AG20443 (cell line): ENCODE results near the gene PRR7.

Experiments
- DNase-seq: peaks from one replicate; pipeline ENCODE4 v3.0.0; 2012; ENCODE audit warnings: low spot score, mixed read lengths

Gene PRR7

GRCh38 chr5:177469750-177470525 is 23.3 kb downstream of the PRR7 start:
- no peak for DNase-seq

GRCh38 chr5:177470759-177471536 is 24.3 kb downstream of the PRR7 start:
- DNase-seq: no peak

GRCh38 chr5:177471610-177472356 is 25.2 kb downstream of the PRR7 start:
- DNase-seq: peak; percentile 62

- peak; percentile 60 for DNase-seq
These were observed 26.1 kb downstream of the PRR7 start for GRCh38 chr5:177472460-177473442.

GRCh38 chr5:177473443-177474001 is 26.9 kb downstream of the PRR7 start, which contains the start of gene DBN1:
DBN1 (minus strand) TSS chr5:177473634; CDS start chr5:177473521, 113 bp downstream.
- peak; percentile 94 for DNase-seq

- DNase-seq: no peak
These were observed 27.4 kb downstream of the PRR7 start for GRCh38 chr5:177474002-177474476.

- no peak for DNase-seq
These were observed 28.4 kb downstream of the PRR7 start for GRCh38 chr5:177474846-177475562.

GRCh38 chr5:177475563-177476427 is 29.2 kb downstream of the PRR7 start:
- DNase-seq: no peak

GRCh38 chr5:177476531-177477233 is 30.1 kb downstream of the PRR7 start:
- peak; percentile 84 for DNase-seq

GRCh38 chr5:177477701-177478477 is 31.3 kb downstream of the PRR7 start:
- no peak for DNase-seq

GRCh38 chr5:177478711-177479646 is 32.4 kb downstream of the PRR7 start:
- peak; percentile 25 for DNase-seq

- no peak for DNase-seq
These were observed 33.2 kb downstream of the PRR7 start for GRCh38 chr5:177479774-177480173.

- no peak for DNase-seq
These were observed 35.8 kb downstream of the PRR7 start for GRCh38 chr5:177482359-177482795.

GRCh38 chr5:177483042-177483441 is 36.4 kb downstream of the PRR7 start:
- DNase-seq: no peak

GRCh38 chr5:177483994-177484901 is 37.6 kb downstream of the PRR7 start:
- no peak for DNase-seq
